NB4 (cell line): ENCODE measurements around the gene ANGPTL5.

Source experiments
- DNase-seq: peaks from one replicate; pipeline ENCODE4 v3.0.0; 2010; ENCODE audit warnings: low read depth
- H3K4me3 ChIP-seq: one replicate; pipeline ENCODE4 v1.5.1; 2011; ENCODE audit warnings: mild to moderate bottlenecking, low read depth, low read length, moderate library complexity
- MYC ChIP-seq: IDR thresholded peaks from 2 replicates; pipeline ENCODE4 v1.6.1; 2011; ENCODE audit warnings: low read depth, low read length
- POLR2A ChIP-seq: IDR thresholded peaks from 2 replicates; pipeline ENCODE4 v1.6.1; 2011; ENCODE audit warnings: mild to moderate bottlenecking; ENCODE audit not compliant: insufficient read length; ENCODE audit errors: extremely low read depth
- TF ChIP-seq, protein P1 (sequence below): IDR thresholded peaks from 2 replicates; pipeline ENCODE4 v1.6.1; 2011; ENCODE audit warnings: low read depth, low read length
- TF ChIP-seq, protein P2 (sequence below): IDR thresholded peaks from one replicate; pipeline ENCODE4 v1.5.1; 2012; ENCODE audit warnings: low read depth, low read length

The ANGPTL5 gene

DNA sequence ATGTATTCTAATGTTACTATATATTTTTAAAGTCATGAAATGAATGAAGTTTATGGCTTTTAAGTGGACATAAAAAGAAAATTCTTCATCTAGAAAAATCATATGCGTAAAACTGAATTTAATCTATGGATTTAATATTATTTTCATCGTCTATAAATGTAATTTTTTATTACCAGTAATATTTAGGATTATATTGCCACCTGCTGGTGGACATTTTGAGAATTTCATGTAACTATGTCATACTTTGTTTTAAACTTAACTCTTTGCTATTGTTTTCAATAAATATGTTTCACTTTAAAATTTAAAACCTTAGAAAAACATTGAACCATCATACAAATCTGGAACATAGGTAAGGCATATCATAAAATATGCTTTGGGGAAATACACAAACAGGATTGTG, 68.1 kb downstream of the ANGPTL5 start:
- peak; percentile 12 for DNase-seq
- TF ChIP-seq MYC = no peak
- TF ChIP-seq, protein P1, sequence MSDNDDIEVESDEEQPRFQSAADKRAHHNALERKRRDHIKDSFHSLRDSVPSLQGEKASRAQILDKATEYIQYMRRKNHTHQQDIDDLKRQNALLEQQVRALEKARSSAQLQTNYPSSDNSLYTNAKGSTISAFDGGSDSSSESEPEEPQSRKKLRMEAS = no peak
- TF ChIP-seq, protein P2, sequence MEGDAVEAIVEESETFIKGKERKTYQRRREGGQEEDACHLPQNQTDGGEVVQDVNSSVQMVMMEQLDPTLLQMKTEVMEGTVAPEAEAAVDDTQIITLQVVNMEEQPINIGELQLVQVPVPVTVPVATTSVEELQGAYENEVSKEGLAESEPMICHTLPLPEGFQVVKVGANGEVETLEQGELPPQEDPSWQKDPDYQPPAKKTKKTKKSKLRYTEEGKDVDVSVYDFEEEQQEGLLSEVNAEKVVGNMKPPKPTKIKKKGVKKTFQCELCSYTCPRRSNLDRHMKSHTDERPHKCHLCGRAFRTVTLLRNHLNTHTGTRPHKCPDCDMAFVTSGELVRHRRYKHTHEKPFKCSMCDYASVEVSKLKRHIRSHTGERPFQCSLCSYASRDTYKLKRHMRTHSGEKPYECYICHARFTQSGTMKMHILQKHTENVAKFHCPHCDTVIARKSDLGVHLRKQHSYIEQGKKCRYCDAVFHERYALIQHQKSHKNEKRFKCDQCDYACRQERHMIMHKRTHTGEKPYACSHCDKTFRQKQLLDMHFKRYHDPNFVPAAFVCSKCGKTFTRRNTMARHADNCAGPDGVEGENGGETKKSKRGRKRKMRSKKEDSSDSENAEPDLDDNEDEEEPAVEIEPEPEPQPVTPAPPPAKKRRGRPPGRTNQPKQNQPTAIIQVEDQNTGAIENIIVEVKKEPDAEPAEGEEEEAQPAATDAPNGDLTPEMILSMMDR = no peak
- H3K4me3 ChIP-seq = no peak overlapping the region

DNA sequence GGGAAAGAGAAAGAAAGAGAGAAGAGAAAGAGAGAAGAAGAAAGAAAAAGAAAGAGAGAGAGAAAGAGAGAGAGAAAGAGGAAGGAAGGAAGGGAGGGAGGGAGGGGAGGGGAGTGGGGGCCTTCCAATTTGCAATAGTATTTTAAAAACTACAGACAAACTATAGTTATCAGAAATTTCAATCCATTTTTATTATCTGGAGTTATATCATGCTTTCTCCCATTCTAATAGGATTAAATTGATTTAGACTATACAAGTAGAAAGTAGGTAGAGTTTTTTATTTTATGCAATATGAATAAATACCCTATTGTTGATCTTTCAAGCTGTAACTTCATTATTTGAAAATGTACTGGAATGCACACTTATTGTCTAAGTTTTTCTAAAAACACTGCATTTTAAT, 71.7 kb downstream of the ANGPTL5 start:
- no peak for TF ChIP-seq MYC
- no peak for TF ChIP-seq POLR2A
- TF ChIP-seq, protein P1 = no peak
- TF ChIP-seq, protein P2 = no peak

DNA sequence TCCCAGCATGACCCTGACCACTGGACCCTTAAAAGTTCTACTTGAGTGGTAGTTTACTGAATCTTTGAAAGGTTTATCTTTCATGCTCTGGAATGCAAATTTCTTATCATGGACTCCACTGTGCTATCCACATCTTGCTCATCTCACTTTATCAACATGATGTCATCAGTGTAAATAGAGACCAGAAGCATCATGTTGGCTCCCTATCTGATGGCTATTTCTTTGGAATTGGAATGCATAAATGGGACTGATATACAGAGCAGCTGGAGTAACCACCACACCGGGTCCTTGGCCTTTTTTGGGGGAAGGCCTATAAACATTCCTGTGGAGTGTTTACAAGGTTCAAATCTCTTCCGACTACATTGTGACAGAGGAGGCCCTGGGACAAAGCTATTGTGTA, 75.6 kb downstream of the ANGPTL5 start:
- TF ChIP-seq, protein P2 = no peak
- TF ChIP-seq MYC (no peak), POLR2A (no peak)
- TF ChIP-seq, protein P1 = no peak
- no peak for DNase-seq
- H3K4me3 ChIP-seq = no peak overlapping the region

More for the DNA sequence above, 71.7 kb downstream of the ANGPTL5 start:
- no peak for DNase-seq
- H3K4me3 ChIP-seq = no peak overlapping the region
